ENCODE data around the gene COL1A1.

The COL1A1 gene

DNA sequence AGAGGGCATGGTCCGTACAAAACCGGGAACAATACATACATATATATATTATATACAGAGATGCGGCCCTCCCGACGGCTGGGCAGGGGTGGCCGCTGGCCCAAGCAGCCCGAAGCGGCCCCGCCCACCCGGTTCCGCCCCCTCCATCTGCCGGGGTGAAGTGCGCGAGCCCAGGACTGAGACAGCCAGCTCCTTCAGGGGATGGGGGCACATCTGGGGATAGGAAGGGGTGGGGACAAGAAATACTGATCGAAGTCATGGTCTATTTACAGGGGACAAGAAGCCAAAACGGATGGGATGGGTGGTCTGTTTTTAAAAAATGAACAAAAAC is 67.7 kb downstream of the COL1A1 start:
- no peak for ATAC-seq
- TF ChIP-seq CSDC2 (CRISPR knock-in tag; IDR thresholded peaks at IDR 0.05) (no peak), PPARA (CRISPR knock-in tag; IDR thresholded peaks at IDR 0.05; ENCODE audit: borderline replicate concordance) (no peak), TCF4 (CRISPR knock-in tag; IDR thresholded peaks at IDR 0.05; ENCODE audit: borderline replicate concordance) (no peak), ARNTL (CRISPR knock-in tag; IDR thresholded peaks at IDR 0.05; ENCODE audit: borderline replicate concordance, low read depth) (no peak), ZNF70 (CRISPR knock-in tag; IDR thresholded peaks at IDR 0.05) (no peak), ISL1 (CRISPR knock-in tag; IDR thresholded peaks at IDR 0.05) (no peak), SNAI2 (CRISPR knock-in tag; IDR thresholded peaks at IDR 0.05) (no peak), ZNF8 (CRISPR knock-in tag; IDR thresholded peaks at IDR 0.05) (no peak), ZFP3 (CRISPR knock-in tag; IDR thresholded peaks at IDR 0.05) (no peak), ZFP30 (CRISPR knock-in tag; IDR thresholded peaks at IDR 0.05) (no peak), ZC3H10 (CRISPR knock-in tag; IDR thresholded peaks at IDR 0.05) (no peak), POU6F1 (CRISPR knock-in tag; IDR thresholded peaks at IDR 0.05; ENCODE audit: borderline replicate concordance, low read depth) (no peak), GLIS3 (CRISPR knock-in tag; IDR thresholded peaks at IDR 0.05) (no peak), ESRRG (CRISPR knock-in tag; IDR thresholded peaks at IDR 0.05) (no peak)
- TF ChIP-seq, protein P1, sequence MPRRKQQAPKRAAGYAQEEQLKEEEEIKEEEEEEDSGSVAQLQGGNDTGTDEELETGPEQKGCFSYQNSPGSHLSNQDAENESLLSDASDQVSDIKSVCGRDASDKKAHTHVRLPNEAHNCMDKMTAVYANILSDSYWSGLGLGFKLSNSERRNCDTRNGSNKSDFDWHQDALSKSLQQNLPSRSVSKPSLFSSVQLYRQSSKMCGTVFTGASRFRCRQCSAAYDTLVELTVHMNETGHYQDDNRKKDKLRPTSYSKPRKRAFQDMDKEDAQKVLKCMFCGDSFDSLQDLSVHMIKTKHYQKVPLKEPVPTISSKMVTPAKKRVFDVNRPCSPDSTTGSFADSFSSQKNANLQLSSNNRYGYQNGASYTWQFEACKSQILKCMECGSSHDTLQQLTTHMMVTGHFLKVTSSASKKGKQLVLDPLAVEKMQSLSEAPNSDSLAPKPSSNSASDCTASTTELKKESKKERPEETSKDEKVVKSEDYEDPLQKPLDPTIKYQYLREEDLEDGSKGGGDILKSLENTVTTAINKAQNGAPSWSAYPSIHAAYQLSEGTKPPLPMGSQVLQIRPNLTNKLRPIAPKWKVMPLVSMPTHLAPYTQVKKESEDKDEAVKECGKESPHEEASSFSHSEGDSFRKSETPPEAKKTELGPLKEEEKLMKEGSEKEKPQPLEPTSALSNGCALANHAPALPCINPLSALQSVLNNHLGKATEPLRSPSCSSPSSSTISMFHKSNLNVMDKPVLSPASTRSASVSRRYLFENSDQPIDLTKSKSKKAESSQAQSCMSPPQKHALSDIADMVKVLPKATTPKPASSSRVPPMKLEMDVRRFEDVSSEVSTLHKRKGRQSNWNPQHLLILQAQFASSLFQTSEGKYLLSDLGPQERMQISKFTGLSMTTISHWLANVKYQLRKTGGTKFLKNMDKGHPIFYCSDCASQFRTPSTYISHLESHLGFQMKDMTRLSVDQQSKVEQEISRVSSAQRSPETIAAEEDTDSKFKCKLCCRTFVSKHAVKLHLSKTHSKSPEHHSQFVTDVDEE (CRISPR knock-in tag; IDR thresholded peaks at IDR 0.05), result no peak
- TF ChIP-seq, protein P2, sequence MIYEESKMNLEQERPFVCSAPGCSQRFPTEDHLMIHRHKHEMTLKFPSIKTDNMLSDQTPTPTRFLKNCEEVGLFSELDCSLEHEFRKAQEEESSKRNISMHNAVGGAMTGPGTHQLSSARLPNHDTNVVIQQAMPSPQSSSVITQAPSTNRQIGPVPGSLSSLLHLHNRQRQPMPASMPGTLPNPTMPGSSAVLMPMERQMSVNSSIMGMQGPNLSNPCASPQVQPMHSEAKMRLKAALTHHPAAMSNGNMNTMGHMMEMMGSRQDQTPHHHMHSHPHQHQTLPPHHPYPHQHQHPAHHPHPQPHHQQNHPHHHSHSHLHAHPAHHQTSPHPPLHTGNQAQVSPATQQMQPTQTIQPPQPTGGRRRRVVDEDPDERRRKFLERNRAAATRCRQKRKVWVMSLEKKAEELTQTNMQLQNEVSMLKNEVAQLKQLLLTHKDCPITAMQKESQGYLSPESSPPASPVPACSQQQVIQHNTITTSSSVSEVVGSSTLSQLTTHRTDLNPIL (CRISPR knock-in tag; IDR thresholded peaks at IDR 0.05; ENCODE audit: low read depth), result no peak

All from SK-N-SH treated with all-trans-retinoic acid at 6 μM for 48 hours (cell line).